HepG2 (cell line): Measurements from ENCODE around the gene LRTM2. TPM values are rescaled to one million over a fixed set of nuclear protein-coding genes. Genes with fewer than 3 reads are reported as not detected.
A peak's percentile ranks its signal among the peaks of the same experiment; 100 is the strongest.

Source experiments
- AGO1 ChIP-seq: fragments of 200-400 bp; formaldehyde crosslinking; IDR thresholded peaks from 2 replicates; pipeline ENCODE4 v1.6.1; 2017; ENCODE audit warnings: mild to moderate bottlenecking, low read depth, low read length, moderate library complexity; ENCODE audit not compliant: poor library complexity, severe bottlenecking
- AGO2 ChIP-seq: fragments of 200-400 bp; formaldehyde crosslinking; optimal IDR thresholded peaks from 2 replicates; pipeline ENCODE3; 2017; ENCODE audit warnings: mild to moderate bottlenecking, low read depth, low read length, moderate library complexity
- KLF12 ChIP-seq: sonication (generic); formaldehyde crosslinking; IDR thresholded peaks from 2 replicates; pipeline ENCODE4 v1.4.0; 2020; ENCODE audit warnings: missing genetic modification reagents, borderline replicate concordance
- MYC ChIP-seq: sonication (generic); formaldehyde crosslinking; IDR thresholded peaks from 2 replicates; pipeline ENCODE4 v1.9.0; 2021; ENCODE audit warnings: missing genetic modification reagents, borderline replicate concordance
- RBM39 ChIP-seq: fragments of 200-400 bp; formaldehyde crosslinking; IDR thresholded peaks from one replicate; pipeline ENCODE4 v1.6.1; 2018; ENCODE audit warnings: antibody characterized with exemption, mild to moderate bottlenecking, low read depth, low read length; ENCODE audit not compliant: poor library complexity, severe bottlenecking
- REL ChIP-seq: sonication (generic); formaldehyde crosslinking; conservative IDR thresholded peaks from 2 replicates; pipeline ENCODE4 v1.8.0; 2022; ENCODE audit warnings: mild to moderate bottlenecking, missing genetic modification reagents, moderate library complexity
- TAF15 ChIP-seq: fragments of 200-400 bp; formaldehyde crosslinking; IDR thresholded peaks from one replicate; pipeline ENCODE4 v1.6.1; 2018; ENCODE audit warnings: mild to moderate bottlenecking, low read depth, low read length; ENCODE audit not compliant: poor library complexity, severe bottlenecking
- TEAD2 ChIP-seq: sonication (generic); formaldehyde crosslinking; IDR thresholded peaks from 2 replicates; pipeline ENCODE4 v1.9.0; 2021; ENCODE audit warnings: missing genetic modification reagents
- ZFP41 ChIP-seq: sonication (generic); formaldehyde crosslinking; IDR thresholded peaks from 2 replicates; pipeline ENCODE4 v1.4.0; 2020; ENCODE audit warnings: mild to moderate bottlenecking, missing genetic modification reagents, borderline replicate concordance
- ZNF138 ChIP-seq: sonication (generic); formaldehyde crosslinking; IDR thresholded peaks from 2 replicates; pipeline ENCODE4 v1.5.0; 2020; ENCODE audit warnings: mild to moderate bottlenecking, low read depth, missing genetic modification reagents
- ZNF546 ChIP-seq: sonication (generic); formaldehyde crosslinking; conservative IDR thresholded peaks from 2 replicates; pipeline ENCODE4 v1.8.1; 2023; ENCODE audit warnings: mild to moderate bottlenecking, missing genetic modification reagents
- ZNF703 ChIP-seq: sonication (generic); formaldehyde crosslinking; IDR thresholded peaks from 2 replicates; pipeline ENCODE4 v1.5.1; 2020; ENCODE audit warnings: missing genetic modification reagents, mild to moderate bottlenecking, moderate library complexity, borderline replicate concordance
- ZNF879 ChIP-seq: sonication (generic); formaldehyde crosslinking; IDR thresholded peaks from 2 replicates; pipeline ENCODE4 v1.8.1; 2023; ENCODE audit warnings: missing genetic modification reagents
- ZSCAN21 ChIP-seq: sonication (generic); formaldehyde crosslinking; IDR thresholded peaks from 2 replicates; pipeline ENCODE4 v1.8.0; 2022; ENCODE audit warnings: mild to moderate bottlenecking, missing genetic modification reagents, moderate library complexity, borderline replicate concordance
- polyA plus RNA-seq, 8 experiments: library from polyadenylated mRNA; depleted of rRNA in 3 of 8; stranded (reverse) in 7 of 8; unstranded in 1 of 8; fragments of >200 nt; fragmentation: Illumina TruSeq in 4 of 8; extraction: Trizol in 4 of 8; gene quantifications; 2 replicates each; pipeline versions ENCODE4 v1.2.1 to v1.2.3, GENCODE V29; 2011 to 2016; ENCODE audit warnings: low read depth in 4 of 8, missing spikeins in 1 of 8, mixed read lengths in 1 of 8; ENCODE audit not compliant: insufficient read depth in 1 of 8
- total RNA-seq, 5 experiments: library from RNA; depleted of rRNA; stranded (reverse); fragments of >200 nt; fragmentation: Illumina TruSeq; extraction: Trizol; gene quantifications; 2 replicates each; pipeline ENCODE4 v1.2.3, GENCODE V29; 2016; ENCODE audit warnings: low read depth in 1 of 5
- TF ChIP-seq, protein P1 (sequence below): sonication (generic); formaldehyde crosslinking; IDR thresholded peaks from 2 replicates; pipeline ENCODE4 v1.8.1; 2023; ENCODE audit warnings: missing genetic modification reagents, mild to moderate bottlenecking, borderline replicate concordance

Gene LRTM2
- total and polyA plus RNA-seq, 2 of the 13 experiments (the other 11 are each of a cell fraction or from before 2014, with no cell fraction given): 0.09 TPM; not detected in 1

- no peak for TF ChIP-seq ZNF879 (CRISPR knock-in tag)
- peak; percentile 29 for TF ChIP-seq AGO1
- no peak for TF ChIP-seq ZNF703 (CRISPR knock-in tag)
- TF ChIP-seq TEAD2: no peak
- no peak for TF ChIP-seq ZNF138 (CRISPR knock-in tag)
- no peak for TF ChIP-seq TAF15
- TF ChIP-seq, protein P1, sequence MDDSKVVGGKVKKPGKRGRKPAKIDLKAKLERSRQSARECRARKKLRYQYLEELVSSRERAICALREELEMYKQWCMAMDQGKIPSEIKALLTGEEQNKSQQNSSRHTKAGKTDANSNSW (CRISPR knock-in tag): no peak
- TF ChIP-seq KLF12 (CRISPR knock-in tag): no peak
- no peak for TF ChIP-seq ZSCAN21 (CRISPR knock-in tag)
- 0 out of 2 replicates have a peak, but pooled peaks have one; percentile 1 for TF ChIP-seq ZFP41
- peak; percentile 14 for TF ChIP-seq RBM39
- no peak for TF ChIP-seq REL (CRISPR knock-in tag)
- TF ChIP-seq AGO2: peak; percentile 85
- no peak for TF ChIP-seq ZNF546 (CRISPR knock-in tag)
- no peak for TF ChIP-seq MYC (CRISPR knock-in tag)
Measured at GRCh38 chr12:1810931-1811280, 9.5 kb upstream of the LRTM2 start (continued).
